Measurements from ENCODE around the gene LONP2.

- no peak for TF ChIP-seq RAD21 (IDR thresholded peaks at IDR 0.05; ENCODE audit: low read depth)
- TF ChIP-seq CTCF (IDR thresholded peaks at IDR 0.05 in 2 of 3, conservative IDR thresholded peaks at IDR 0.05 in 1 of 3; ENCODE audit: borderline replicate concordance in 1 of 3, insufficient read depth in 1 of 3, low read depth in 2 of 3, low read length in 2 of 3) = no peak
- no peak for TF ChIP-seq JUND (IDR thresholded peaks at IDR 0.05)
Observed at GRCh38 chr16:48272837-48273421, 28.8 kb downstream of the LONP2 start.

All from HCT116 (cell line).